HG03103 (cell line): Measurements from ENCODE around the gene PAM16.
"Not testable (repeated sequence)": the region's sequence is repeated elsewhere in the genome, so short reads cannot be mapped to it uniquely, and the experiment has no call there.

Experiments used
- ATAC-seq: cut with Tn5 transposase; IDR thresholded peaks from one replicate; pipeline ENCODE4 v1.9.1; 2021; ENCODE audit warnings: low read depth; ENCODE audit not compliant: unreplicated experiment

The PAM16 gene

DNA sequence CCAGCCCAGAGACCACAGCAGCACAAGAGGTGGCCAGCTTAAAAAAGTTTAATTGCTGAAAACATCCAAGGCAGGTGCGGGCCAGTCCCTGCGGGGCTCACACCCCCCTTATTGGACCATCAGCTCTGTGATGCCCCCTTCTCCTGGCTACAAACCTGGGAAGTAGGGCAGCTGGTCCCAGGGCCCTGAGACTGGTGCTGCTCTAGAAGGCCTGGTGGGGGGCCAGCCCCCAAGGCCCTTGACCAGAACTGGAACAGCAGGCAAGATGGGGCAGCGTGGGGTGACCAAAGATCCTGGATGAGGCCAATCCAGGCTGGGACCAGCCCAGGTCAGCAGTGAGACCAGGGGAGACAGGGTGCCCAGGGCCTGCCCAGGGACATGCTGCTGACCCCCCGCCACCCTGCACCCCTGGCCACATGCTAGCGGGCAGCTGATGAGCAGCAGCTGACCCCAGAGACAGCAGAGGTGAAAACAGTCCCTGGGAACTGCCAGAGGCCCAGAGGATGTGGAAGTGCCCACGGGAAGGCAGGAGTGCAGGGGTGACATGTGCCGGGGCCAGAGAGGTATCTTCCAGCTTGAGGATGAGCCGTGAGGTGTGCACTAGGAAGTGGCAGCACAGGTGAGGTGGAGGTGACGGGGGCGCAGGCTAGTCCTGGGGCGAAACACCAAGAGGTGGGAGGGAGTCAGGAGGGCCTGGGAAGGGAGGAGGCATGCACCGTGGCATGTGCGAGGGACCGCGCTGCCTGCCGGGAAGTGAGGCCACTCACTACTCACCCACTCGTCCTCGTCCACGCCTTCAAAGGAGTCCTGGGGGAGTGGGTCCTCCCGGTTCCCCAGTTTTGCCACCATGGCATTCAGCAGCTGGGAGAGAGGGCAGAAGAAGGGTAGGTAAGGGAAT is 3.6 kb upstream of the PAM16 start:
- no peak for ATAC-seq

DNA sequence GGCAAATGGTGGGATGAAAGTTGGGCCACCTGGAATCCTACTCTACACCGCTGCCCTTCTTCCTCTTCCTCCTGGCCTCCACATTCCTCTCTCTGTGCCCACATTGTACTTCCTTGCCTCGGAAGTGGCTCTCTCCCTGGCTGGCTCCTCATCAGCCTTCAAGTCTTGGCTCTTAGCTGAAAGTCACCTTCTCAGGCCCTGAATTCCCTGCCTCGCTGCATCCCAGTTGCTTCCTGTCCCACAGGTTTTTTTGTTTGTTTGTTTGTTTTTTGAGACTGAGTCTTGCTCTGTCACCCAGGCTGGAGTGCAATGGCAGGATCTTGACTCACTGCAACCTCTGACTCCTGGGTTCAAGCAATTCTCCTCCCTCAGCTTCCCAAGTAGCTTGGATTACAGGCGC is 2.6 kb upstream of the PAM16 start:
- ATAC-seq, result no peak

- no peak for ATAC-seq
Observed at GRCh38 chr16:4352843-4353242, 1.7 kb upstream of the PAM16 start.

- ATAC-seq, result no peak
Observed at GRCh38 chr16:4351880-4352279, 759 bp upstream of the PAM16 start.

GRCh38 chr16:4350365-4350786 is 745 bp downstream of the PAM16 start:
- no peak for ATAC-seq

- ATAC-seq, result no peak
Observed at GRCh38 chr16:4349332-4349731, 1.8 kb downstream of the PAM16 start.

- no peak for ATAC-seq
Observed at GRCh38 chr16:4347765-4348509, 3.2 kb downstream of the PAM16 start.

DNA sequence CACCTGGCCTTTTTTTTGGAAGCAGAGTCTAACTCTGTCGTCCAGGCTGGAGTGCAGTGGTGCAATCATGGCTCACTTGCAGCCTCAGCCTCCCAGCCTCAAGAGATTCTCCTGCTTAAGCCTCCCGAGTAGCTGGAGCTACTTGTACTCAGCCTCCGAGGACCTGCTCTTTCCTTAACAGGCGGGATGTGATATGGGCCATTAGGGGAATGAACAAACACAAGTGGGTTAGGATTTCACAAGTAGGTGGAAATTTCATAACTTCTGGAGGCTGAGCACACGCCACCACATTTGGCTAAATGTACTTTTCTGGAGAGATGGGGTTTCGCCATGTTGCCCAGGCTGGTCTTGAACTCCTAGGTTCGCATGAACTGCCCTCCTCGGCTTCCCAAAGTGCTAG is 4.1 kb downstream of the PAM16 start:
- ATAC-seq, result no peak

- ATAC-seq, result no peak
Observed at GRCh38 chr16:4345836-4346781, 5.0 kb downstream of the PAM16 start.

DNA sequence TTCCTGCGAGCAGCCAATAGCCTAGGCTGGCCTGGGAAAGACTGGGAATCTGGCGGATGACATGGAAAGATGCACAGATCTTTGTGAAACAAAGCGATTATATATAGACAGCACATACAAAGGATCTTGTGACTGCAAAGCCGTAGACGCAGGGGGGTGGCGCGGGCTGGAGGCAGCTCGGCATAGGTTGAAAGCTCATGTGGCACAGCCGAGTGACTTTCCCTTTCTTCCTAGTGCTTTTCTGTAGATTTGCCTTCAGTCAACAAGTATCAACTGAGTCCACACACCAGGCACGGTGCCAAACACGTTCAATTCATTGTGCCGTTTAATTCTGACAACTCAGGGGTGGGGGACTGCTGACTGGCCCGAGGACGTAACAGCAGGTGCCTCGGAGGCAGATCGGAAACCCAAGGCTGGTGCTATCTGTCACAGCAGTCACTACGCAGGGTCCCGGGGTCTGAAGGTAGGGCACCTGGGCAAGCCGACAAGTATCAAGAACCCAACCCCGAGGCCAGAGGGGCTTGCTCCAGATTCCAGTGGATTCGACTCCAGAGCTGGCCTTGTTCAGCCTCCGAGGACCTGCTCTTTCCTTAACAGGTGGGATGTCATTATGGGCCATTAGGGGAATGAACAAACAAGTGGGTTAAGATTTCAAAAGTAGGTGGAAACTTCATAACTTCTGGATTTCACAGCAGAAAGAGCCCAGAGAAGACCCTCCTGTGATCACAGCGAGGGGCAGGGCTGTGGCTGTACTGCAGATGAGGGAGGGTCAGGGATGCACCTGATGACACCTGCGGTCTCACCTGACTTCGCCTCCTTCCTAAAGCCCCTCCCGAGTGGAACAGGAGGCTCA is 5.9 kb downstream of the PAM16 start:
- no peak for ATAC-seq

DNA sequence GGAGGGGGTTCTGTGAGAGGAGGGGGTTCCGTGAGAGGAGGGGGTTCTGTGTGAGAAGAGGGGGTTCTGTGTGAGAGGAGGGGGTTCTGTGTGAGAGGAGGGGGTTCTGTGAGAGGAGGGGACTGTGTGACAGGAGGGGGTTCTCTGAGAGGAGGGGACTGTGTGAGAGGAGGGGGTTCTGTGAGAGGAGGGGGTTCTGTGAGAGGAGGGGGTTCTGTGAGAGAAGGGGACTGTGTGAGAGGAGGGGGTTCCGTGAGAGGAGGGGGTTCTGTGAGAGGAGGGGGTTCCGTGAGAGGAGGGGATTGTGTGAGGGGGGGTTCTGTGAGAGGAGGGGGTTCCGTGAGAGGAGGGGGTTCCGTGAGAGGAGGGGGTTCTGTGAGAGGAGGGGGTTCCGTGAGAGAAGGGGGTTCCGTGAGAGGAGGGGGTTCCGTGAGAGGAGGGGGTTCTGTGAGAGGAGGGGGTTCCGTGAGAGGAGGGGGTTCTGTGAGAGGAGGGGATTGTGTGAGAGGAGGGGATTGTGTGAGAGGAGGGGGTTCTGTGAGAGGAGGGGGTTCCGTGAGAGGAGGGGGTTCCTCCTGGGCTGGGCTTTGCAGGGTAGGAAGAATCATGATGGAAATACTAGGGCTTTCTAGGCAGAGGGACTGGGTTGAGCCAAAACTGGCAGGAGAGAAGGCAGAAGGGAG is 6.7 kb downstream of the PAM16 start:
- ATAC-seq, result not testable (repeated sequence)

DNA sequence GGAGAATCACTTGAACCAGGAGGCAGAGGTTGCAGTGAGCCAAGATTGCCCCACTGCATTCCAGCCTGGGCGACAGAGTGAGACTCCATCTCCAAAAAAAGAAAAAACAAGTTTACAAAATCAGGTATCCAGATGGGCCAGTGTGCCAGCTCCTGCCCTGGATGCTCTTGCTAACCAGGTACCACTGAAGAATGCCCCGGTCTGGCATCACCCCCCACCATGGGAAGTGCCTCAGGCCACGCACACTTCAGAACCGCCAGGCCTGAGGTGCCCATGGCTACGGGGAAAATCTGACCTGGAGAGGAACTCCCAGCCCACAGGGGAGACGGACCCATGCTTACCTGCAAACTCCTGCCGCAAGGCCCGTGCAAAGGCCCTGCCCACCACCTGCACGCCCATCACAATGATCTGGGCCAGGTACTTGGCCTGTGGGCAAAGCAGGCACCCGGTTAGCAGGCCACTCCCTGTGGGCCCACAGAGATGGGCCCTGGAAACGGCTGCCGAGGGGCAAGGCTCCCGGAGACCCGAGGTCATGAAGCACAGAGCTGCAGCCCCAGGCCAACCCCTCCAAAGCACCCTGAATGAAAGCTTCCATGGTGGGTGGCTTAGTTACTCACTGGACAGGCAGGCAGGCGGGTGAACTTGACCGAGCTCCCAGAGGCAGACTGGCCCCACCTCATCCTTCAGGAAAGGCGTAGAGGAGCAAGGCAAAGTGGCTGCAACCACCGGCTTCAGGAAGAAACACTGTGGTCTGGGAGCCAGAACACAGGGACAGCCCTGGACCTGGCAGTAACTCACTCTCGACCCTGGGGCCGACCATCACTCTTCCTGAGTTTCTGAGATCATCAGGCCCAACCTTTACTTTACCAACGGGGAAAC is 8.0 kb downstream of the PAM16 start:
- ATAC-seq, result no peak

- ATAC-seq, result no peak
Observed at GRCh38 chr16:4341250-4341649, 9.9 kb downstream of the PAM16 start.

DNA sequence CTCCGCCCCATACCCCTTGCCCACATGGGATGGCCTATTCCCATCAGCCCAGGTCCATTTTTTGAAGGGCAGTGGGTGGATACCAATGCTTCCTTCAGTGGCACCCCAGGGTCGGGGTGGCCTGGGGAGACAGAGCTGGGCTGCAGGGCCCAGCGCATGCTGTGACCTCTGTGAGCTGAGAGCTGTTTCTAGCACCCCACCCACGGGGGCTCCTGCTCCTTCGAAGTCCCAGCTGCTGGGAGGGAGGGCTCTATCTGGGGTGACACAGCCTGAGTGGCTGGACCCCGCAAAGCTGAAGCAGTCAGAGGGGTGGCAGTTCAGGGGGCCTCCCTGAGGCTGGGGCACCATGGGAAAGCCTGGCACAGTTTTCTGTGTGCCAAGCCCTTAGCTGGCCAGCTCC is 10.7 kb downstream of the PAM16 start:
- no peak for ATAC-seq

DNA sequence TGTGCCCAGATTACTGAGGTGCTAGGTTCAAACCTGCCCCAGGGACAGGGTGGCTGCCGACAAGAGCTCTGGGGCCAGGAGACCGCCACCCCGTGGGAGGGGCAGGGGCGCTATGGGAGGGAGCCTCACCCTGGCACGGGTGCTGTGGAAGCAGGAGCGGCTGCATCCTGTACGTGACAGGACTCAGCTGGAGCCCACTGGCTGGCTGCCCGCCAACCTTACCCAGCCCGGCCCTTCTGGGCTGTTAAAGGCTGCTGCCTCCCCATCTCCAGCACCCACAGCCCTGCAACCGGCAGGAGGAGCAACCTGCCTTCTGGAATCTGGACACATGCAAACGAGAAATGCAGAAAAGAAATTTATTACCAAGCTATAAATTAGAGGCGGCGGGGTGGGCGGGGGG is 11.2 kb downstream of the PAM16 start:
- ATAC-seq, result no peak

GRCh38 chr16:4339455-4339854 is 11.7 kb downstream of the PAM16 start:
- ATAC-seq, result no peak

DNA sequence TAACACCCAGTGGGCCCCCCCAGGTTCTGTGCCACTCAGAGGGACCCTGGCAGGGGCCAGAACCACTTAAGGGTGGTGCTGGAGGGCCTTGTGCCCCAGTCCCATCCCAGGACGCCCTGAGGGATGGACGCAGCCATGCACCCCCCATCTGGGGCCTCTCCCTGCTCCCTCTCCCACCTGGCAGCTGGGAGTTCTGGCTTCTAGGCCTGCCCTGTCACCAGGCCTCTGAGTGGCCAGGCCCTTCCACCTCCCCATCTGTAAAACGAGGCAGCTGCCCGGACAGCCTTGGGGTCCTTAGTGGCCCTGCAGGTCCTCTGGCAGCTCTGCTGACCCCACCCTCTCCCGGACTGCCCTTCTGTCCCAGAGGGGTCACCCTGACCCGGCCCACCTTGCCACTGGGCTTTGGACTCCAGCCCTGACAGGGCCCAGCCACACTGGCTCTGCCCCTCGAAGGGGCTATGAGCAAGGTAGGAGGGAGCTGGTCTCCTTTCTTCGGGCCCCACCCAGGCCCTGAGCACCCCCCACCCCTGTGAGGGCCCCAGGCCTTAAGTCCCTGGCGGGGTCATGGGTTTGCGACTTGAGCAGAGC is 12.3 kb downstream of the PAM16 start:
- ATAC-seq, result no peak

DNA sequence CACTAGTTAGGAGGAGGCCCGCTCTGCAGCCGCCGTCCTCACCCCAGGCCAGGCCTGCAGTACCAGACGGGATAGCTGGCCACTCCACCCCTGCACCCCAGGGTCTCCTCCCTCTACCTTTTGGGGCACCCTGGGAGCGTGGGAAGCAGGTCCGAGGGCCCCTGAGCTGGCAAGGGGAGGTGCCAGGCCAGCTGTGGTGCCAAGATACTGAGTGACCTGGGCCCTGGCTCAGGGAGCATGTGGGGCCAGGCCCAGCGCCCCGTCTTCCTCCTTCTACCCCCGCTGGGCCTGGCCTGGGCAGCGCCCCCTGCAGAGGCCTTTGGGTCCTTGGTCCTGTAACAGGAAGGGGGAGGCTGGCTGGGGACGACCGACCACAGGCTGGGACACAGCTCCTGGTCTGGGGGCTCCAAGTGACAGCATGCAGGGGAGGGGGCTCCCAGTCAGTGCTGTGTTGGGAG is 13.0 kb downstream of the PAM16 start:
- no peak for ATAC-seq
